Amniotic epithelial cell (primary cell): ENCODE results near the gene ZNF132.
"Not testable (repeated sequence)": the region's sequence is repeated elsewhere in the genome, so short reads cannot be mapped to it uniquely, and the experiment has no call there.

Experiments
- DNase-seq: peaks from one replicate; pipeline ENCODE4 v3.0.0-alpha.2; 2010; ENCODE audit warnings: low read depth

ZNF132 gene

DNA sequence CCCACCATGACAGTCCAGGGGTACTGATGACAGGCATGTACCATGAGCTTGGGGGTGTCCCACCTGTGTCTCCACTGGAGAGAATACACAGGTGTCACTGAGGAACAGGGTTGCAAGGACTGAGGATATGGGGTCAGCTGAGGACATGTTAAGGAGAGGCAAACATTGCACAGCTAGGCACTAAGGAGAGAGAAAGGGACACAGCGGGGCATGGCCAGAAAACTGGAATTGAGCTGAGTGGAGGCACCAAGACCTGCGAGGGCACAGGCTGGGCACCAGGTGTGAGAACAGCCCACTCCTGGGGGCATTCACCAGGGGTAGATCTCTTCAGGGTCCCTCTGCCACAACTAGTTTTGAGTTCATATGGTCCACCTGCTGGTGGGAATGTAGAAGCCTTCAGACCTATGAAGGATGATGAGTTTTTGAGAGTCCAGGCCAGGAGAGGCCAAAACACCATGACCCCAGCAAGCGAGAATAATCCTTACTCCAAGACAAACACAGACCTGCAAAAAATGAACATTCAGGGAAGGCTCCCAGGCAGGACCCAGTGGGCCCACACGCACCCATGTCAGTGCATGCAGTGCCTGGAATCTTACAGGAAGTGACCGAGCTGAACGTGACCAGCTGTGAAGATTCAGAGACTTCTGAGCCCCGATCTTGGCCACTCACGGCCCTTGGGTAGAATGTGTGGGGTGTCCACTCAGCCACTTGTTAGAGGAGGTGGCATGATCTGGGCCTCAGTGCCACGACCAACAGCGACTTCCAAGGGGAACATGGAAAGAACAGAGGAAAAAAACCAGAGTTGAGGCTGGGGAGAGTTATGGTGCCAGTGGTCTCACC, 32.9 kb downstream of the ZNF132 start:
- DNase-seq: no peak

DNA sequence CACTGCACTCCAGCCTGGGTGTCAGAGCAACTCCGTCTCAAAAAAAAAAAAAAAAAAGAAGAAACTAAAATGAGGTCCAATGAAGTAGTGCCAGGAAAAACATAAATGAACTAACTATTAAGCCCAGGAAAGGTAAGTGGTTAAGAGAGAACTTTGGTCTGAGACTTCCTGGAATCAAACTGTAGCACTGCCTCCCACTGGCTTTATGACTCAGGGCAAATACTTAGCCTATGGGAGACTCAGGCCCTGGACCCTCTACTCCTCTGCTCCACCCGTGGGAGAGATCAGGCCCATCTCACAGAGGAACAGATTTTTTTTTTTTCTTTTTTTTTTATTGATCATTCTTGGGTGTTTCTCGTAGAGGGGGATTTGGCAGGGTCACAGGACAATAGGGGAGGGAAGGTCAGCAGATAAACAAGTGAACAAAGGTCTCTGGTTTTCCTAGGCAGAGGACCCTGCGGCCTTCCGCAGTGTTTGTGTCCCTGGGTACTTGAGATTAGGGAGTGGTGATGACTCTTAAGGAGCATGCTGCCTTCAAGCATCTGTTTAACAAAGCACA, 36.0 kb downstream of the ZNF132 start:
- not testable (repeated sequence) for DNase-seq

DNA sequence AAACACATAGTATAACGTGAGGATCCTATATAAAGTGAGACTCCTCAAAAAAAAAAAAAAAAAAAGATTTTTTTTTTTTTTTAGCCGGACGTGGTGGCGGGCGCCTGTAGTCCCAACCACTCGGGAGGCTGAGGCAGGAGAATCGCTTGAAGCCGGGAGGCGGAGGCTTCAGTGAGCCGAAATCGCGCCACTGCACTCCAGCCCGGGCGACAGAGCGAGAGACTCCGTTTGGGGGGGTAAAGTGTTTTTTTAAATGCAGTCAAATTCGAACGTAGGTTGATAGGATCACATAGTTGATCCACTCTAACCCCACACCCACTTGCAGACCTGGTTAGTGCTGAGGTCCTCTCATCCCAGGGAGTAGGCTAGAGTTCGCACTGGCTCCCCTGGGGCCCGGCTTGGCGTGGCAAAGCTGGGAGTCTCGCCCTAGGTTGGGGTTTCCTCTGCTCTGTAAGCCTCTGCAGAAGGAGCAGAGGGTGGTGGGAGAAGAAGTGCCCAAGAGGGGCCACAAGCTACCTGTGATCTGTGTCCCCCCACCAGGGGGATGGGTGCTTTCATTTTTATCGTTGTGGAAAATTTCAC, 38.0 kb downstream of the ZNF132 start:
- no peak for DNase-seq

DNA sequence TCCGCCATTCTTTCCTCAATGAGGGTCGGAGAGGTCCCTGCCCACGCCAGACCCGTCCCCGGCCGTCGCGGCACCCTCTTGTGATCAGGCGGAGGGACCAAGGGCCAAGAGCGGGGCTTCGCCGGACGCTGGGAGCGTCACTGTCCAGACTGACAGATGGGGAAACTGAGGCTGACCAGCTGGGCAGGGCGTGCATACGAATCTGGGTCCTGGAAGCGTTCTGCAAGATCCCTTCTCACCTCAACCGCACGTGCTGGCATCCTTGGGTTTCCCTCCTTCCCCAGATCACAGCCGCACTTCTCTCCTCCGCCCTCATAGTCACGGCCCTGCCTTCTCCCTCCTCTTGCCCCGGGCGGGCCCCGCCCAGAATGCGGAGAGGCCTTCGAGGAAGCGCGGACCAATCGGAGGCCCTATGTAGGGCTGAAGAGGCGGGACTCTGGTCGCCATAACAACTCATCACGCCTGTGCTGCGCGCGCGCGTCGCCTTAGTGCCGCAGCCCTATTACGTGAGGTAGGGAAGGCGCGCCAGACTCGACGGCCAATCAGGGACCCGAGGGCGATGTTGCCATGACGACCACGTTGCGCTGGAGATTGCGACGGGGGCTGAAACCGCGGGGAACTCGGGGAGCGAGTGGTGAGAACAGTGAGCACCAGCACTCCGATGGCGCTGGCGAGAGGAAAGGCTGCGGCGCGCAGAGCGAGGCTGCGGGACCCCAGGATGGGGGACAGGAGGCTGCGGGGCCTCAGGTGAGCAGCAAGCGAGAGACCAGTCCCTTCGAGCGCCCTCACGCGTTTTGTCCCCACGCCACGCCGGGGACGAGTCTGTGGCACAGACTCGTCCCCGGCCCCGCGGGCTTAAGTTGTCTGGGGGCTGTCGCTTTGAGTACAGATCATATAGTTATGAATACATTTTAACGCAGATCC, 38.8 kb downstream of the ZNF132 start:
- peak; percentile 98 for DNase-seq

DNA sequence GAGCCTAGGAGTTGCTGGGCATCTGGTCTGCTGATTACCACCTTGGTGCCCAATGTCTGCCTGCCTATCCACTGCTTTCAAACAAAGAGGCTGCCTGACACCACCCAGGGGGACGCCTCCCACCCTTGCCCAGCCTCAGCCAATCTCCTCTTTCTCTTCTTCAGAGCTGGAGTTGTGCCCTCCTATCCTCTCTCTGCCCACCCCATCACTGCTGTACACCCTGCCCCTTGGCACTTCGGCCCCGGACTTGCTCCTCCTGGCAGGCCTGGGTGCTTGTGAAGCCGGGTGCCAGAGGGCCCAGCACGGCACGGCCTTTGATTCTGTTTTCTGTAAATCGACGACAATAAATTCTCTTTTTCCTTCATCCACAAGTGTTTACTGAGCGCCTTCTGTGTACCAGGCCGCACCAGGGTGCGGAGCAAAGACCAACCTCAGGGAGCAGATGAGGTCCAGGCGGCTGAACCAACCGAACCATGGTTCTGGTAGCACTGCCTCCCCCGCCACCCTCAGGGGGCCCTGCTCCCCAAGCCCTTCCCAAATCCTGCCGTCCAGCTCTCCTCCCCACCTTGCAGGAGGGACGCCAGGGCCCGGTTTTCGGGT, 39.5 kb downstream of the ZNF132 start:
- no peak for DNase-seq

DNA sequence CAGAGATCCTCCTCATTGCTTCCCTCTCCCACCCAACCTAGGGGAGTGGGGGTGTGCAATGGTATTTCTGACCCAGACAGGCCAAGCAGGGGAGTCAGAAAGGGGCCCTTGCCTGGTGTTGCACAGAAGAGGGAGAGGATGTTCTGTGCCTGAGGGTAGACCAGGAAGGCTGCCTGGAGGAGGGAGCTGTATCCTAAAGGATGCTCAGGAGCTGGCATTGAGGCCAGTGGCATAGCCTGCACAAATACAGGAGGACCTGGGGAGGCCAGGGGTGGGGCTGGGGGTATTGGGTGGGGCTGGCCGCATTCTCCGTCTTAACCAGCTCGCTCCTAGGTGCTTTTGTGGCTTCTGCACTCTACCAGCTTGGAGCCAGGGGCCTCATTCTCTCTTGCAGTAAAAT, 40.0 kb downstream of the ZNF132 start:
- no peak for DNase-seq

DNA sequence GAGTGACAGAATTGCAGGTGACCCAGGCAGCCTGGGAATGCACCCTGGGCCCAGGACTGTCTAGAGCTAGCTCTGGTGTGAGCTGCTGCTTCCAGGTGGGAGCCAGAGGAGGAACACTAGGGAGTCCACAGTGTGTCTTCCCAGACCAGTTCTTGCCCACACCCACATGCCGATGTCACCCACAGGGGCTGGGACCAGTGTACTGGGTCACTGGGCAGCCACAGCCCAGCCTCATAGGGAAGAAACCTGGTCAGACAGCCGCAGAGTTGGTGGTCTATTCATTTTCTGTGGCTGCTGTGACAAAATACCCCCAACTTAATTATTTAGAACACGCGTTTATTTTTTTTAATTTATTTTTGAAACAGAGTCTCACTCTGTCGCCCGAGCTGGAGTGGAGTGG, 41.4 kb downstream of the ZNF132 start:
- no peak for DNase-seq

DNA sequence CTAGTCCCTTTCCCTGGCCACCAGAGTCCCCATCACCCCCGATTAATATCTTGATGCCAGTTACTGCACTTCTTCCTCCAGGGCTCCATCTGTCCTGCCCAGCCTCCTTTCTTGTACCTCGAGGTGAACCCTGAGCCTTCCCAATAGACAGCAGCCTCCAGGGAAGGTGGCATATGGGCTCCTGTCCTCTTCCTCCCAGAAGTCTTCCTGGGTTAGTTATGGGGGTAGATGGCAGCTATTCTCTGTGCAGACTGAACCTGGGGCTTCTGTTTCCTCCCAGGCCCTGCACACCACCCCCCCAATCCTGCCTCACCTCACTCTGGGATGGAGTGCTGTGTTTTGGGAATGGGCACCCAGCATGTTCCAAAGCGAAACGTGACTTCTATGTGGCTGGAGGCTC, 41.9 kb downstream of the ZNF132 start:
- DNase-seq: no peak

DNA sequence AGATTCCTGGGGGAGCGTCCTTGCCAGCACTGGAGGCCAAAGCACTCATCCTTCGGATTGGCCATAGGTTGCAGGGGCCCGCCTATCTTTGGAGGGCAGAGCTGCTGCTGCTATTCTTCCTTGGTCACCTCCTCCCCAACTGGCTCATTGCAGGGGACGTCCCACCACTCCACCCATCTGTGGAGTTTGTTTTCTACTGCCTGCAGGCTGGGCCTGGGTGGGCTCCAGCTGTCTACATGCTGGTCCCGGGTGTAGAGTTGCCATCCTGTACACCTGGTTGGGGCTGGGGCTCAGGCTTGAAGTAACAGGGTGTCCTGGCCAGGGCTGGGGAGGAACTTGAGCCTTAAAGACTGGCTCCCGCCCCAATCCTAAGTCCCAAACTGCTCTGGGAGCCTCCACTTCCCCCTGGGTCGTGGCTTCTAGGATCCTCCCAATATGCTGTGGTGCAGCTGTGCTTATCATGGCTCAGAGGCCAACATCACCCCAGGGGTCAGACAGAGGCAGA, 42.4 kb downstream of the ZNF132 start:
- no peak for DNase-seq

DNA sequence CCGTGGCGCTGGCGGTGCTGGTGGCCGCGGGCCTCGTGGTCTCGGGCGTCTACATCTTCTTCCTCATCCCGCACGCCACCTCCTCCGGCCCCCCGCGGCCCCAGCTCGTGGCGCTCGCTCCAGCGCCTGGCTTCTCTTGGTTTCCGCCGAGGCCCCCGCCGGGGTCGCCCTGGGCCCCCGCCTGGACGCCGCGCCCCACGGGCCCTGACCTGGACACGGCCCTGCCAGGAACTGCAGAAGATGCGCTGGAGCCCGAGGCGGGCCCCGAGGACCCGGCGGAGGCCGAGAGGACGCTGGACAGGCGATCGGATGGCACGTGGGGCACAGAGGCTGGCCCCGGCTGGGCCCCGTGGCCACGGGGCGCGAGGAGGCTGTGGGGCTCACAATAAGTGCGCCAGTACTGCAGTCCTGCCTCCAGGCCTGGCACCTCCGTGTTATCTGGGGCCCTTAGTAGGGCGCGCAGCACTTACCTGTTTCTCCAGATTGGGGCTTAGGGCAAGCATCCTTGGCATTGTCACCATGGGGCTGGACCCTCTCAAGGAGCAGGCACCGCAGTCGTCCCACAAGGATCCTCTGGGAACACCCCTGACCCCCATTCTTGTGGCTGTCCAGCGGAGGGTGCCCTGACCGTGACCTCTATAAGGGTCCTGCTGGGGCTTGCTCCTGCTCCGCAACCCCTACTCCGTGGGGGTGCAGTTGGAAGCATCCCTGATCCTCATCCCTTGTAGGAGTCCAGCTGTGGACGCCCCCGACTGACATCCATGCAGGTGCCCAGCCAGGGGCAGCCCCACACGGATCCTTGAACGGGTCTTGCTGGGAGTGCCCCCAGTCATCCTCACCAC, 43.0 kb downstream of the ZNF132 start:
- DNase-seq: no peak

DNA sequence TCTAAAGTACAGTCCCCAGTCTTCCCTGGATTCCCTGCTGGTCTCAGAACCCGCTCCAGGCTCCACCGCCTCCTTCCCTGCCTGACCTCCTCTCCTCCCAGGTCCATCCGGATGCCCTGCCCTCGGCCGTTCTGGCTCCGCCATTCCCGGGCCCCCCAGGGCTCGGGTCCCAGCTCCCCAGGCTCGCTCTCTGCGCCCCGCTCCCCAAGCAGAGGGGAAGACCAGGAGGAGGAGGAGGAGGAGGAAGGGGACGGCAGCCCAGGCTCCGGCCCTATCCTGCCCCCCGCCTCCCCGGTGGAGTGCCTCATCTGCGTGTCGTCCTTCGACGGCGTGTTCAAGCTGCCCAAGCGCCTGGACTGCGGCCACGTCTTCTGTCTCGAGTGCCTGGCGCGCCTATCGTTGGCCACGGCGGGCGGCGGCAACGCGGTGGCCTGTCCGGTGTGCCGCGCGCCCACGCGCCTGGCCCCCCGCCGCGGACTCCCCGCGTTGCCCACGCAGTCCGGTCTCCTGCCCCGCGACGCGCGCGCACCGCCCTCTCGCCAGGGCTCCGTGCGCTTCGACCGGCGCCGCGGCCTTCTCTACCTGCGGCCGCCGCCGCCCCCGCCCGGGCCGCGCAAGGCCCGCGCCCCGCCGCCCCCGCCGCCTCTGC, 43.9 kb downstream of the ZNF132 start:
- no peak for DNase-seq

DNA sequence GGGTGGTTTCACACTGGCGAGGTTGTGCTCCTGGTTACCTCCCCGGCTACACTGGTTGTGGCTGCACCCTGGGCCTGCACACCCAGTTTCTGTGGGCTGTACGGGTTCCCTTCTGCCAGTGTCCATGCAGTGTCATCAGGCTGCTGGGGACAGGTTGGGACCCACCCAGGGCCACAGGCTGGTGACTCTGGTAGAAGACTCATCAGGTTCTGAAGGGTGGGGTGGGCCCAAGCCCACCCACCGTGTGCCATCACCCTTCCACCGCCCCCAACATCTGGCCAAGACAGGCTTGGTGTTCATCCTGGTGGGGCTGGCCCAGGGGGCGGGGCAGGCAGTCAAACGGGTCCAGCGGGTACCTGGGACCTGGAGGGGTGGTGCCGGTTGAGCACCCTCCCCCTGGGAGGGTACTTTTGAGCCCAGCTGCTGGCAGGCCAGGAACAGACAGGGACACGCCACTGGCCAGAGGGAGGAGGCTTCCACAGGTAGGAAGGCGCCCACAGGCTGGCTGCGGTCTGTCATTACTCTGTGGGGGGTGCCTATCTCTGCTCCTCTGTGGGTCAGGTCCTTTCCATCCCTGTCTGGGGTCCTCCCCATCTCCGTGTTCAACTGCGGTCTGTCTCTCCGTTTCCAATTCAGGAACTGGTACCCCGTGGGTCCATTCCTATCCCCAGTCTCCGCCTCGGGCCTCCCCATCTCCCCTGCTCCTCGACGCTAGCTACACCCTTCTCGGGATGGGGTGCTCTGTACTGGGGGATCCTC, 44.6 kb downstream of the ZNF132 start, which contains the start of gene RNF225:
Gene RNF225 (plus strand): TSS at position 437 of the 759 bp plus-strand sequence. CDS start 434 bp downstream, outside the sequence.
- DNase-seq: no peak

DNA sequence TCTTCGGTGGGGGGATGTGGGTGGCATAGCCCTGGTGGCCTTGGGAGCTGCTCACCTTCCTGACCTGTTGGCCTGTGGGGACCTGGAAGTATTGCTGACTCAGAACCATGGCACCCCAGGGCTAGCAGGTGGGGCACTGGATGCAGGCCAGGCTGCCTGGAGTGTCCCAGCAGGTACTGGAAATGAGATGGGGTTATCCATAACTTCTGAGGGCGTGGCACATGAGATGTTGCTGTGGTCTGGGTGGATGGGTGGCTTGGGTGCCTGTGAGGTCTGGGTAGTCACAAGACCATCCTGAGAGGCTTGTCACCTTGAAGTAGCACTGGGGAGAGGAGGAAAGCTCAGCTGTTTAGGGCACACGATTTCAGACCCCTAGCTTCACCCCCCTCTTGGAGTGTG, 45.1 kb downstream of the ZNF132 start:
- DNase-seq: no peak

DNA sequence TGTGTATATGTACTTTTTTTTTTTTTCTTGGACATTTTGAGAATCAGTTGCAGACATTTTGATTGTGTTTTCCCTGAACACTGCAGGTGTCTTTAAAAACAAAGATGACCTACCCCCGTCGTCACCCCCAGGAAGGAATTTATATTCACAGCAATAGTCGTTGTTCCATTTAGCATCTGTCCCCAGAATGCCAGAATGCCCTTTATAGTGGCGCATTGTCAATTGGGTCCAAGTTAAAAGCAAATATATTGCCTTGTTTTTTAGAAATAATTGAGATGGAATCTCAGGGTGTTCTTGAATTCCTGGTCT, 46.3 kb downstream of the ZNF132 start:
- no peak for DNase-seq

DNA sequence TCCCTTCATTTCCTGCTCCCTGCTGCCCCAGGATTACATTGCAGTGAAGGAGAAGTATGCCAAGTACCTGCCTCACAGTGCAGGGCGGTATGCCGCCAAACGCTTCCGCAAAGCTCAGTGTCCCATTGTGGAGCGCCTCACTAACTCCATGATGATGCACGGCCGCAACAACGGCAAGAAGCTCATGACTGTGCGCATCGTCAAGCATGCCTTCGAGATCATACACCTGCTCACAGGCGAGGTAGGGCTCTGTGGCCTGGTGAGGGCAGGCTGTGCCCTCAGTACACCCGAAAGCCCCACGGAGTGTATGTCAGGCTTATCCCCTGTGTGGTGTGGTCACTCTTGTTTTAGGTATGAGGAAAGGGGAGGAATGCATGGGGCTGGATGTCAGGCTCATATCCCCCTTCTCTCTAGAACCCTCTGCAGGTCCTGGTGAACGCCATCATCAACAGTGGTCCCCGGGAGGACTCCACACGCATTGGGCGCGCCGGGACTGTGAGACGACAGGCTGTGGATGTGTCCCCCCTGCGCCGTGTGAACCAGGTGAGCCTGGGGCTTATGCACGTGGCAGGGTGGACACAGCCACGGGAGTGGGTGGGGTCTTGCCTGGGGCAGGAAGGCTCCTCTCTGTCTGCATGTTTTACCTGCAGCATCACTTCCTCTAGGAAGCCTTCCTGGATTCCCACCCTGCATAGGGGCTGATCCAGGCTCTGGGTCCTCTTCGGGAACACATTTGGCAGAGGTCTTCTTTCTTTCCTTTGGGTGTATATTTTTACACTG, 46.8 kb downstream of the ZNF132 start:
- no peak for DNase-seq

DNA sequence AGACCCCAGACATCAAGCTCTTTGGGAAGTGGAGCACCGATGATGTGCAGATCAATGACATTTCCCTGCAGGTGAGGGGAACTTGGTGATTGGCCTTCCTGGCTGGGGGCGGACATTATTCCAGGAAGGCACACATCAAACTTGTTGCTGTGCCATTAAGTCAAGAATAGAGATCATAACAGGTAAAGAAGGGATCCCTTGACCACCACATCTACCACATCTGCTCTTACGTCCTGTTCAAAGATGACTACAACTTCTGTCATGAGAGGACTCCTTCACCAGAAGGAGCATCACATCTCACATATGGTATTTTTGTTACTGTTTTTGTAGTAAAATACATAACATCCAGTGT, 51.8 kb downstream of the ZNF132 start:
- DNase-seq: no peak

DNA sequence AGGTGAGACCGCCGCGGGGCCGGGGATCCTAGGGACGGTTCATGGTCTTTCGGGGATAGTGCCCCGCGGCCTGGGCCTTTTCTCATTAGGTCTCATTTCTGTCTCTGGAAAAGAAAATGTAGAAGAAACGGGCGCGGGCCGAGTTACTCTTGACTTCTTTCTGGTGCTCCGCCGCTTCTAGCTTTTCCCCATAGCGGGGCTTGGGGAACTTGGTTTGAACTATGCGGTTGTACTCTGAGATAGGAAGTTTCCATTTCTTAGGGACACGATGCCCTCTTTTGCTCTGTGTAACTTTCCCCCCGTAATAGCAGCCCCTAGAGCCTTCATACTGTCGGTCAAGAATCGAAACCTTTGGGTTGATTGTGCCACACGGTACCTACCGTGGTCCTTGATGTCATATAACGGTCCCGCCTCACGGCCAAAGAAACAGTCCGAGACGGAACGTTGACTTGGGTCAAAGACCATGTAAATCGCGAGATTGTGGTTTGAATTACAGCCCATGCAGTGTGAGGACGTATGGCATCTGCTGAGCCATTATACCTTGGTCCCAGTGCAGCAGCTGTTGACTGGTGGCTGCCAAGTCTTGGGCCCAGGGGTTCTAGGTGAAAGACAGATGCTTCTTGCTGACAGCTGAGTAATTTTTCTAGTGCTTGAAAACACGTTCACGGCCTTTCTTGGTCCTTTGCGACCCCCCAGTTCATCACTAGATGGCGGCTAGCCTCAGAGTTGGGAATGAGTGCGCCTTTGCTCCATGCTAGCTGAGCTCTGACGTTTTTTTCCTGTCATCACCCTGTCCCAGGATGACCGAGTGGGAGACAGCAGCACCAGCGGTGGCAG, 52.4 kb downstream of the ZNF132 start:
- DNase-seq: no peak
